NCI-H226 (cell line): ENCODE data around the gene SCNN1A.

Source experiments
- DNase-seq: peaks from one replicate; pipeline ENCODE4 v3.0.0-alpha.2; 2015

Gene SCNN1A

DNA sequence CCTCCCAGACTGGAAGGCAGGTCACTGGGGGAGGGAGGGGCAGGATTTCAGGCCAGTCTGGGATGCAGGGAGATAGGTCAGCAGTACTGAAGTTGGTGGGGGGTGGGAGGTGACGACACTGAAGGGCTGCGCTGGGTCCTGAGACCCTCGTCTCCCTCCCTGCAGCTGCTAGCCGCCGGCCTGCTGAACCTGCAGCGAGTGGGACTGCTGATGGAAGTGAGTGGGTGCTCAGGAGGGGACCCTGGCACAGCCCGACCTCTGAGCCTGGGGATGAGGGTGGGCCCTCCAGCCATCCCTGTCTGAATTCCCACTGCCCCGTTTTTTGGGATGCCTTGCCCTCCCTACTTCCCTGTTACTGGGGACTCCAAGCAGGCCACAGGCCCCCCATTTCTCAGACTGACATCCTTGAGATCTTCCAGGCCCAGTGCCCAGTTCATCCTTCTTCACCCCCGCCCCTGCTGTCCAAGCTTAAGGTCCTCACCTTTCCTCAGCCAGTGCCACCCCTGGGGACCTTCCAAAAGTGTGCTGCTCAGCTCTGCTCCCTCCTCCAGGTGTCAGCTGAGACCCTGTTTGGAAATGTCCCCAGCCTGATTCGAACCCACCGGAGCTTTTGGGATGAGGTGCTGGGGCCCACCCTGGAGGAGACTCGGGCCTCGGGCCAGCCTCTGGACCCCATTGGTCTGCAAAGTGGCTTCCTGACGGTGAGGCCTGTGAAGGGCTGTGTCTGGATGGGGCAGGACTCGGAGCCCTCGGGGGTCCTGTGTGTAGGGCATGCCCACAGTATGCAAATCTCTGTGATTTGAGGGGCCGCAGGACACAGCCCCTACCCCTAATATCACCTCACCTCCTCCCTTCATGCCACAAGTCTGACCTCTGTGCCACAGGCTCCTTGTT, 59.4 kb downstream of the SCNN1A start:
- DNase-seq: no peak

GRCh38 chr12:6315184-6315583, 60.2 kb downstream of the SCNN1A start:
- no peak for DNase-seq

- no peak for DNase-seq
These were observed 60.6 kb downstream of the SCNN1A start for GRCh38 chr12:6314776-6315175.

DNA sequence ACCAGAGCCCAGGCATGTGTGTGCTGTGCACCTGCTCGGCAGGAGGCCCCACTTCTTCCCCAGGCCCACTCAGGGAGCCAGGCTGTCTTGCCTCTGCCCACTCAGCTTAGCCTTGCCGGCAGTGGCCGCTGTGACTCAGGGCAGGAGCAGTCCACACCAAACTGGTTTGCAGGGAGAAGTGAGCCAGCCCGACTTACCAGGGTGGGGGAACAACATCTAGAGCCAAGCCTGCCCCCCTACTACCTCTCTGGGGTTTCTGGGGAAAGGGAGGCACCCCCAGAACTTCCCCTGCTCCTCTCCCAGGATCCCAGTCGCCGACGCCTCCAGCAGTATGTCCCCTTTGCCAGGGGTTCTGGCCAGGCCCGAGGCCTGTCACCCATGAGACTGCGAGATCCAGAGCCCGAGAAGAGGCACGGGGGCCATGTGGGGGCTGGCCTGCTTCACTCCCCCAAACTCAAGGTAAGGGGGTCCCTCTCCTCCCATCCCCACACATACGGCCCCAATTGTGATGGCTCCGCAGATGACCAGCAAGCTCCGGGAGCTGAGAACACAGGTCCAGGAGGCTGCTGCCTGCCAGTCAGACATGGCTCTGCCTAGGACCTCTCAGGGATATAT, 61.9 kb downstream of the SCNN1A start:
- DNase-seq: no peak

DNA sequence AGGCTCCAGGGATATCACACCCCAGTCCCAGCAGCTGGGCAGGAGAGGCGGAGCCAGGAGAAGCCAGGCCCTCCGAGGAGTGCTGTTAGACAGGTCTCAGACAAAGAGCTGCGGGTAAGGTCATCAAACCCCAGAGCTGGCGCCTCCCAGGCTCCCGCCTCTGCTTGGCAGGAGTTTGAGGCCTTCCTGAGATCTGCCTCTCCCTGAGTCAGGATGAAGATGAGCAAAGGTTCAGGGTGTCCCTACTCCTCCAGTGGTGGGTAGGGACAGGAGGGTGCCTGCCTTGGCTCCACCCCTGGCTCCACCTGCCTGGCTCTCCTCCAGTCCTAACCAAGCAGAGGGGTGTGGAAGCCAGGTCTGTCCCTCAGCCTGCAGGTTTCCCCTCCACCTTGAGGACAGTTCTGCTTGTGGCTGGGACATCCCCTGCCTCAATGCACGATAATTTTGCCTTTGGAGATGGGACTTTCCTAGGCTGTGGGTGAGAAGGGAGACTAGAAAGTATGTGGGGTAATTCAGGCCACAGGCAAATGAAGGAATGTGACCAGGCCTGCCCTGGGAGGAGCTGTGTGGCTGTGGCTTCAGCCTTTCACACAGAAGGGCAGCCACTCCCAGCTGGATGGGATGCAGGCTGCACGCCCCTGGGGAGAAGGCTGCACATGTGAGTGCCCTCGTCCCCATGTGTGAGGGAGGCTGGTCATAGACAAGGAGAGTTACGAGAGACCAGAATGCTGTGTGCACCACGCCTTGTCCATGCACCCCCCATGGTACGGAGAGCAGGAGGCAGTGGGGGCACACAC, 62.6 kb downstream of the SCNN1A start:
- DNase-seq: no peak

GRCh38 chr12:6311822-6312528, 63.4 kb downstream of the SCNN1A start:
- no peak for DNase-seq

DNA sequence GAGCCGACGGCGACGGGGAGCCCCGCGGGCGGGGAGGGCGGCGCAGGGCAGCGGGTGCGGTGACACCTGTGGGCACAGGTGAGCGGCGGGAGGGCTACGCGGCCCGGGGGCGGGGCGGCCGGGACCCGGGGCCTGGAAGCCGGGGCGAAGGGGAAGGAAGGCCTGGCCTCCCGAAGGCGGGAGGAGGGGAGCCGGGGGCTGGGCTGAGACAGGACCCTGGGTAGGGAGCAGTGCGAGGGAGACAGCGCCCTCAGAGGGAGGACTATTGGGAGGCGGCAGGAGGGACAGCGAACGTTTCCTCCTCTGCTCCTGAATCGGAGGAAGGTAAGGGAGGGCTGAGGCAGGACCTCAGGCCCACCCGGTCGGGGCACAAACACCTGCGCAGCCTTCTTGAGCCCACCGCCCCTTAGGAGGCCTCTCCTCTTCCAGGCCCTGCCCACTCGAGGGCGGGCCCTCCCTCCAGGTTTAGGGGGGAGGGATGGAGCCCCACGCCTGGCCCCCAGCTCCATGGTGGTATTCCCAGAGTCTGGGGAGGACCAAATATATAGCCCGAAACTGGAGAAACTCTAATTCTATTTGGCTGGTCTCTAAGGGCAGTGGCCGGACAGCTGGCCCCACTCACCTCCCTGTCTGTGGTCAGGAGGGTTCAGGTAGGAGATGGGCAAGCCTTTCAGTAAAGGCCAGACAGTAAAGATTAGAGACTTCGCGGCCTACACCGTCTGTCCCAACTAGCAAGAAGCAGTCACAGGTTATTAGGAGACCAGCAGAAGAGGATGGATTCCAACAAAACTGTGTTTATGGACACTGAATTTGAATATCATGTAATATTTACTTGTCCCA, 64.4 kb downstream of the SCNN1A start:
- no peak for DNase-seq

DNA sequence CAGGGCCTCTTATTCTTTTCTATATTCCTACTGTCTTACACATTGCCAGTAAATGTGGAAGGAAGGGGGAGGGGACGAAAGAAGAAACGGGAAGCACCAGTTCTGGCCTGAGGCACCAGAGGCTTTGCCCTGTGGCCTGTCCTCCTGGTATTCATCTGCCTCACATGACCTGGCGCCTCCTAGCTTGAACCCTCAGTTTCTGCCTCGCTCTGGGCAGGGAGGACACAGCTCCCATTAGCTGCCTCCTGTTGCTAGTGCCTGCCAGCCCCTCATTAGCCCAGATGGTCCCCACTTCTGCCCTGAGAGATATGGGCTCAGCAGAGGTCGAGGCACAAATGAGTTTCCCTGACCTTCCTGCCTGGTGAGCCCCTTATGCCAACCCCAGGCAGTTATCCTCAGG, 67.8 kb downstream of the SCNN1A start:
- DNase-seq: no peak

- DNase-seq: no peak
These were observed 68.7 kb downstream of the SCNN1A start for GRCh38 chr12:6306599-6307220.

DNA sequence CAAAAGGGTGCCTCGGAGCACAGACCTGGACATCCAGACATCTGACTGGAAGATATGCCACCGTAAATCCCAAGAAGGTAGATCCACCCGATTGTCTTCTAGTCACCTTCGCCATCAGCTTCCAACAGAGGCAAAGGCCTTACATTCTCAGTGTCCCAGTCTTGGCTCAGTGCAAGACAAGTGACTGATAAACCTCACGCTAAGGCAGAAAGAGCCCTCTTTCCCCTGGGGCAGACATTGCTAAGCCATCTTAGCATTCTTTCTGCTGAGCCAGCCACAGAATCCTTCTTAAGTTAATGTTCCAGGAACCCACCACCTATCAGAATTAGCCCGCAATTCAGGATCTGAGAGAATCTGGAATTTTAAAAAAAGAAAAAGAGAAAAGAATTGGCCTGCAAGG, 69.2 kb downstream of the SCNN1A start:
- no peak for DNase-seq

DNA sequence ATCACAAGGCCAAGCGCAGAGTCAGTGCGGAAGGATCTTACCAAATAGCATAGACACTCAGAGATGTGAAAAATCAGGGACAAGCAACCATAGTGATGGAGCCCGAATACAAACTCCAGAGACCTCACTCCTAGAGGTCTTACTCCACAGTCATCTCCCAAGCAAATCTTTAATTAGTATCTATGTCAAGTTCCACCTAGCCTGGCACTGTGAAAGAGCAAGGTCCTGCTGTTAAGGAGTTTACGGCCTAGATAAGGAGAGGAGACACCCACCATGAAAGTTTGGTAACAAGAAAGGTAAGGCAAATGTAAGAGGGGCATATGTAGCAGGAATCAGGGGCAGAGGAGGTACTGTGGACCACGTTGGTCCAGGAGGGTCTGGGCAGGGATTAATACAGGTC, 72.3 kb downstream of the SCNN1A start:
- DNase-seq: no peak

- DNase-seq: no peak
These were observed 72.7 kb downstream of the SCNN1A start for GRCh38 chr12:6302621-6303020.

DNA sequence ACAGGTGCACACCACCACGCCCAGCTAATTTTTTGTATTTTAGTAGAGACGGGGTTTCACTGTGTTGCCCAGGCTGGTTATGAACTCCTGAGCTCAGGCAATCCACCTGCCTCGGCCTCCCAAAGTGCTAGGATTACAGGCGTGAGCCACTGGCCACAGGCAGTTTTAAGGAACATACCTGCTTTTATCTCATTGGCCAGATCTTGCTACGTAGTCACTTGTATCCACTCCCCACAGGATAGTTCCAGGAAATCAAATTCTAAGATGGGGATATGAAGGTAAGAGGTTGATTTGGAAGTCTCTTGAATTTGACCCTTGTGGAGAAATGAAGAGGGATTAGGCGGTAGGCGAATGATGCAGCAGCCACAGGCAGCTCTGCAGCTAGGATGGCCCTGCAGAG, 73.6 kb downstream of the SCNN1A start:
- no peak for DNase-seq

DNA sequence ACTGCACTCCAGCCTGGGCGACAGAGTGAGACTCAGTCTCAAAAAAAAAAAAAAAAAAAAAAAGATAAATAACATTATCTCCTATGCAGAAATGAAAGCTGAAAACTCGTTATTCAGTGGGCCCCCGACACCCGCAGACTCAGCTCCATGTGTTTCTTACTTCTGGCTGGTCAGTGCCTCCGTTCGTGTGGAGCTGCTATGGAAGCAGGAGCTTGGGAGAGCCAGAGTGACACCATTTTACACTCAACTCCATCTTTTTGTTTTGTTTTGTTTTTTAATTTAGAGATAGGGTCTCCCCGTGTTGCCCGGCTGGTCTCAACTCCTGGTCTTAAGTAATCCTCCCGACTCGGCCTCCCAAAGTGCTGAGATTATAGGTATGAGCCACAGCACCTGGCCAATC, 78.2 kb downstream of the SCNN1A start:
- no peak for DNase-seq
